DND-41 (cell line): ENCODE results near the gene CMTR1.

Experiments used
- ATAC-seq: fragments of 200-7000 bp; cut with Tn5 transposase; 3 replicates; pipeline ENCODE4 v1.9.1; 2021; ENCODE audit warnings: low read depth; ENCODE audit not compliant: insufficient read depth
- DNase-seq: peaks from one replicate; pipeline ENCODE4 v3.0.0-alpha.2; 2020
- H2AFZ ChIP-seq: 2 replicates; pipeline ENCODE4 v1.6.0; 2012; ENCODE audit warnings: low read depth, low read length
- H3K27ac ChIP-seq: 2 replicates; pipeline ENCODE4 v1.5.1; 2012; ENCODE audit warnings: low read length, inconsistent platforms
- H3K27me3 ChIP-seq: fragments of 200-600 bp; sonication (generic); 2 replicates; pipeline ENCODE4 v1.6.0; 2012; ENCODE audit warnings: low read length, mild to moderate bottlenecking, inconsistent platforms; ENCODE audit not compliant: insufficient read depth, poor library complexity
- H3K36me3 ChIP-seq: 2 replicates; pipeline ENCODE4 v1.5.1; 2012; ENCODE audit warnings: low read length, inconsistent platforms; ENCODE audit not compliant: insufficient read depth
- H3K4me1 ChIP-seq: 2 replicates; pipeline ENCODE4 v1.5.1; 2012; ENCODE audit warnings: mild to moderate bottlenecking, low read length; ENCODE audit not compliant: insufficient read depth
- H3K4me2 ChIP-seq: 2 replicates; pipeline ENCODE4 v1.6.0; 2012; ENCODE audit warnings: mild to moderate bottlenecking, moderate library complexity, low read length, inconsistent platforms; ENCODE audit not compliant: insufficient read depth
- H3K4me3 ChIP-seq, 2 experiments: fragments of 200-600 bp in 1 of 2; shearing (Covaris generic) in 1 of 2; 2 replicates each; pipeline ENCODE4 v1.5.1; 2012 to 2016; ENCODE audit warnings: inconsistent platforms in 2 of 2, low read length in 2 of 2, mild to moderate bottlenecking in 2 of 2, low read depth in 1 of 2, moderate library complexity in 1 of 2
- H3K79me2 ChIP-seq: 2 replicates; pipeline ENCODE4 v1.6.0; 2012; ENCODE audit warnings: low read length, inconsistent platforms; ENCODE audit not compliant: insufficient read depth
- H3K9ac ChIP-seq: 2 replicates; pipeline ENCODE4 v1.6.0; 2012; ENCODE audit warnings: low read depth, mild to moderate bottlenecking, inconsistent platforms, low read length, moderate library complexity
- H3K9me3 ChIP-seq: 2 replicates; pipeline ENCODE4 v1.5.1; 2012; ENCODE audit warnings: low read length, moderate library complexity, mild to moderate bottlenecking, inconsistent platforms; ENCODE audit not compliant: insufficient read depth, severe bottlenecking
- H4K20me1 ChIP-seq: 2 replicates; pipeline ENCODE4 v1.6.0; 2012; ENCODE audit warnings: low read length; ENCODE audit not compliant: insufficient read depth
- CTCF ChIP-seq: IDR thresholded peaks from 2 replicates; pipeline ENCODE4 v1.5.1; 2012; ENCODE audit warnings: borderline replicate concordance, low read length, moderate library complexity, mild to moderate bottlenecking; ENCODE audit not compliant: poor library complexity, severe bottlenecking; ENCODE audit errors: extremely low read depth
- EZH2 ChIP-seq: IDR thresholded peaks from 3 replicates; pipeline ENCODE4 v1.6.1; 2012; ENCODE audit warnings: borderline replicate concordance, low read depth, mild to moderate bottlenecking, moderate library complexity, low read length, inconsistent platforms; ENCODE audit not compliant: severe bottlenecking

CMTR1 gene

DNA sequence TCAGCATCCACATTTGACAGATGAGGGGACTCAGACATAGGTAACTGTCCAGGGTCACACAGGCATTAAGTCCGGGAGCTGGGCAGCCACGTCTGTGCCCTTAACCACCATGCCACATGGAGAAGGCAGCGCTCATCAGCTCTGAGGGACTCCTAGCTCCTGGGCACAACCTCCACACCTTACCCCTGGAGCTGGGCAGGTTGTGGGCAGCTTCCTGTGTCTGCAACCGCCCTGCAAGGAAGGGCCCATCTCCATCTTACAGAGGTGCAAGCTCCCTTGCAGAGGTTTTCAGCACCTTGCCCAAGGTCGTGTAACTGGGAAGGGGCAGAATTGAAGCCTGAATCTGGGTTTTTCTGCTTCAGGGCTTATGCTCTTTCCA is 58.8 kb downstream of the CMTR1 start:
- Histone ChIP-seq H3K79me2 (peaks cover 71% of the 10 kb centered on the region), H3K9me3 (no peaks in the 10 kb centered on the region), H3K9ac (no peak overlapping the region), H2AFZ (no peak overlapping the region), H3K36me3 (peaks cover 15% of the 10 kb centered on the region), H3K27ac (no peak overlapping the region), H3K4me1 (no peaks in the 10 kb centered on the region), H3K27me3 (no peaks in the 10 kb centered on the region), H4K20me1 (peaks cover 49% of the 10 kb centered on the region), H3K4me3 (no peak overlapping the region), H3K4me2 (no peak overlapping the region)
- TF ChIP-seq EZH2, result no peak
- no peak for TF ChIP-seq CTCF
- DNase-seq (no peak), ATAC-seq (no peak)

- peaks cover 45% of the 10 kb centered on the region for H4K20me1 ChIP-seq
- H3K36me3 ChIP-seq, result peaks cover 16% of the 10 kb centered on the region
- H3K4me2 ChIP-seq, result no peak overlapping the region
- no peaks in the 10 kb centered on the region for H3K27me3 ChIP-seq
- H3K4me3 ChIP-seq, result no peak overlapping the region
- no peak overlapping the region for H3K9ac ChIP-seq
- DNase-seq, result no peak
- no peaks in the 10 kb centered on the region for H3K9me3 ChIP-seq
- H3K79me2 ChIP-seq, result peaks cover 72% of the 10 kb centered on the region
- H3K27ac ChIP-seq, result no peak overlapping the region
- no peaks in the 10 kb centered on the region for H3K4me1 ChIP-seq
- ATAC-seq, result no peak
- TF ChIP-seq CTCF, result no peak
- no peak for TF ChIP-seq EZH2
- H2AFZ ChIP-seq, result no peak overlapping the region
Measured at GRCh38 chr6:37492236-37492972, 59.4 kb downstream of the CMTR1 start.

GRCh38 chr6:37492991-37493660 is 60.1 kb downstream of the CMTR1 start:
- Histone ChIP-seq H3K27me3 (no peaks in the 10 kb centered on the region), H3K9me3 (no peaks in the 10 kb centered on the region), H3K36me3 (peaks cover 12% of the 10 kb centered on the region), H3K79me2 (peaks cover 74% of the 10 kb centered on the region), H3K4me3 (no peak overlapping the region), H3K27ac (no peak overlapping the region), H3K9ac (no peak overlapping the region), H3K4me1 (peaks cover 6% of the 10 kb centered on the region), H3K4me2 (no peak overlapping the region), H4K20me1 (peaks cover 40% of the 10 kb centered on the region), H2AFZ (no peak overlapping the region)
- DNase-seq (no peak), ATAC-seq (no peak)
- no peak for TF ChIP-seq EZH2
- no peak for TF ChIP-seq CTCF
